Measurements from ENCODE around the gene CARD9.

CARD9 gene

GRCh38 chr9:136387217-136387616 lies 13.7 kb upstream of the CARD9 start:
- Histone ChIP-seq H3K4me3 (ENCODE audit: low read depth, low read length) (no peak overlapping the region), H3K27ac (ENCODE audit: extremely low read depth, low read depth, low read length) (no peak overlapping the region), H3K4me1 (ENCODE audit: control insufficient read depth, insufficient read depth, low read length) (no peaks in the 10 kb centered on the region), H3K9me3 (ENCODE audit: control insufficient read depth, insufficient read depth, low read depth, low read length) (no peaks in the 10 kb centered on the region), H3K36me3 (ENCODE audit: control insufficient read depth in 2 of 2, insufficient read depth in 1 of 2, low read length in 2 of 2) (peaks cover 16 to 92% of the 10 kb centered on the region in 2 experiments)
- ChIA-PET POLR2A (interaction anchor here (0.7 to 2.5 kb wide), 4 partner anchors 9 to 45 kb away, joined by 3 to 16 read pairs (median 4); partner anchors contain the start of gene DNLZ), CTCF (interaction anchor here (0.5 to 0.6 kb wide), 2 partner anchors 18 to 216 kb away, joined by 4 read pairs; no protein-coding TSS in a partner anchor)
- TF ChIP-seq ZNF157 (tag by site-specific recombination; IDR thresholded peaks at IDR 0.05) (no peak), KLF7 (tag by site-specific recombination; IDR thresholded peaks at IDR 0.05; ENCODE audit: borderline replicate concordance) (no peak), ZNF280D (tag by site-specific recombination; IDR thresholded peaks at IDR 0.05) (no peak), ZFP41 (tag by site-specific recombination; IDR thresholded peaks at IDR 0.05; ENCODE audit: borderline replicate concordance) (no peak), ZNF404 (tag by site-specific recombination; IDR thresholded peaks at IDR 0.05) (no peak), ZFP37 (tag by site-specific recombination; IDR thresholded peaks at IDR 0.05) (no peak), ZNF639 (tag by site-specific recombination; IDR thresholded peaks at IDR 0.05) (no peak), ZNF623 (tag by site-specific recombination; IDR thresholded peaks at IDR 0.05) (no peak), ZNF132 (tag by site-specific recombination; IDR thresholded peaks at IDR 0.05; ENCODE audit: borderline replicate concordance) (no peak), ZNF335 (tag by site-specific recombination; conservative IDR thresholded peaks at IDR 0.05) (no peak), SCRT1 (tag by site-specific recombination; IDR thresholded peaks at IDR 0.05; ENCODE audit: borderline replicate concordance) (no peak), ZNF555 (tag by site-specific recombination; conservative IDR thresholded peaks at IDR 0.05) (no peak), ZBTB11 (tag by site-specific recombination; conservative IDR thresholded peaks at IDR 0.05; ENCODE audit: low read depth) (no peak), MYNN (tag by site-specific recombination; IDR thresholded peaks at IDR 0.05; ENCODE audit: borderline replicate concordance) (no peak), ZNF416 (tag by site-specific recombination; IDR thresholded peaks at IDR 0.05) (no peak)

GRCh38 chr9:136386018-136386417 lies 12.5 kb upstream of the CARD9 start:
- Histone ChIP-seq H3K36me3 (ENCODE audit: control insufficient read depth in 2 of 2, insufficient read depth in 1 of 2, low read length in 2 of 2) (peaks cover 16 to 92% of the 10 kb centered on the region in 2 experiments), H3K27ac (ENCODE audit: extremely low read depth, low read depth, low read length) (no peak overlapping the region), H3K4me1 (ENCODE audit: control insufficient read depth, insufficient read depth, low read length) (no peaks in the 10 kb centered on the region), H3K9me3 (ENCODE audit: control insufficient read depth, insufficient read depth, low read depth, low read length) (no peaks in the 10 kb centered on the region), H3K4me3 (ENCODE audit: low read depth, low read length) (no peak overlapping the region)
- POLR2A ChIA-PET, result interaction anchor here (0.6 to 2.5 kb wide), 5 partner anchors 13 to 72 kb away, joined by 3 to 16 read pairs (median 4); partner anchors contain the start of gene DNLZ
- CTCF ChIA-PET, result interaction anchor here (0.6 to 2.1 kb wide), 3 partner anchors 12 to 151 kb away, joined by 3 to 10 read pairs (median 3); partner anchors contain the start of gene CARD9
- TF ChIP-seq ZNF16 (tag by site-specific recombination; IDR thresholded peaks at IDR 0.05; ENCODE audit: low read depth) (no peak), ZNF792 (tag by site-specific recombination; IDR thresholded peaks at IDR 0.05) (no peak), ZNF114 (tag by site-specific recombination; IDR thresholded peaks at IDR 0.05) (no peak), ZNF747 (tag by site-specific recombination; IDR thresholded peaks at IDR 0.05) (no peak), KLF17 (tag by site-specific recombination; IDR thresholded peaks at IDR 0.05) (no peak), ZNF658 (tag by site-specific recombination; IDR thresholded peaks at IDR 0.05) (no peak), ZNF785 (tag by site-specific recombination; IDR thresholded peaks at IDR 0.05) (no peak), ZNF157 (tag by site-specific recombination; IDR thresholded peaks at IDR 0.05) (no peak), ZIC2 (tag by site-specific recombination; IDR thresholded peaks at IDR 0.05) (no peak), HIC1 (tag by site-specific recombination; IDR thresholded peaks at IDR 0.05) (no peak), ZNF600 (tag by site-specific recombination; IDR thresholded peaks at IDR 0.05) (no peak)

All from HEK293 (cell line).